AG10803 (cell line): Measurements from ENCODE around the gene DIP2C.

ENCODE experiments used
- DNase-seq: peaks from one replicate; pipeline ENCODE4 v3.0.0; 2010; ENCODE audit warnings: low read depth
- H3K4me3 ChIP-seq: 2 replicates; pipeline ENCODE4 v1.5.1; 2011; ENCODE audit warnings: mild to moderate bottlenecking, low read length, control low read depth
- TF ChIP-seq, protein P1 (sequence below): conservative IDR thresholded peaks from 2 replicates; pipeline ENCODE4 v1.5.1; 2011; ENCODE audit warnings: mild to moderate bottlenecking, low read length, control low read depth, inconsistent platforms

Gene DIP2C

DNA sequence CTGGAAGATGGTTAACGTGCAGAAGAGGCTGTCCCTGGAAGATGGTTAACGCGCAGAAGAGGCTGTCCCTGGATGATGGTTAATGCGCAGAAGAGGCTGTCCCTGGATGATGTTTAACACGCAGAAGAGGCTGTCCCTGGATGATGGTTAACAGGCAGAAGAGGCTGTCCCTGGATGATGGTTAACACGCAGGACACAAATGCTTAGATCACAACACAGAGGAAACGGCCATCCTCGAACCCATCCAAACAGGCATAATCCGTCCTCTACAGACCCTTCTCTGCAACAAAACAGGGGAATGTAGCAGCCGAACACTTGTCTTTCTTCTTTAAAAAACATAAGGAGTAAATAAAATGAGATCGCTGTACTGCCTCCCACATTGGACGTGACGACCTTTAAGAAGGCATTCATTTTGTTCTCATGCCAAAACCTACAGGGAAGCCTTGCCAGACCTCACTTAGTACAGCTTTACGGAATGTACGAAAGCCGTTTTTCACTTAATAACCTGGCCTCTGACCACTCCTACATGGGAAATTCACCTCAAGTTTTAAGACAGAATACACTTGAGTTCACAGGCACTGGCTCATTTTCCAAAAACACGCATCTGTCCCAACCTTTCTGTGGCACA is 309.0 kb downstream of the DIP2C start:
- TF ChIP-seq, protein P1, sequence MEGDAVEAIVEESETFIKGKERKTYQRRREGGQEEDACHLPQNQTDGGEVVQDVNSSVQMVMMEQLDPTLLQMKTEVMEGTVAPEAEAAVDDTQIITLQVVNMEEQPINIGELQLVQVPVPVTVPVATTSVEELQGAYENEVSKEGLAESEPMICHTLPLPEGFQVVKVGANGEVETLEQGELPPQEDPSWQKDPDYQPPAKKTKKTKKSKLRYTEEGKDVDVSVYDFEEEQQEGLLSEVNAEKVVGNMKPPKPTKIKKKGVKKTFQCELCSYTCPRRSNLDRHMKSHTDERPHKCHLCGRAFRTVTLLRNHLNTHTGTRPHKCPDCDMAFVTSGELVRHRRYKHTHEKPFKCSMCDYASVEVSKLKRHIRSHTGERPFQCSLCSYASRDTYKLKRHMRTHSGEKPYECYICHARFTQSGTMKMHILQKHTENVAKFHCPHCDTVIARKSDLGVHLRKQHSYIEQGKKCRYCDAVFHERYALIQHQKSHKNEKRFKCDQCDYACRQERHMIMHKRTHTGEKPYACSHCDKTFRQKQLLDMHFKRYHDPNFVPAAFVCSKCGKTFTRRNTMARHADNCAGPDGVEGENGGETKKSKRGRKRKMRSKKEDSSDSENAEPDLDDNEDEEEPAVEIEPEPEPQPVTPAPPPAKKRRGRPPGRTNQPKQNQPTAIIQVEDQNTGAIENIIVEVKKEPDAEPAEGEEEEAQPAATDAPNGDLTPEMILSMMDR = no peak
- H3K4me3 ChIP-seq = no peak overlapping the region
- DNase-seq = no peak

DNA sequence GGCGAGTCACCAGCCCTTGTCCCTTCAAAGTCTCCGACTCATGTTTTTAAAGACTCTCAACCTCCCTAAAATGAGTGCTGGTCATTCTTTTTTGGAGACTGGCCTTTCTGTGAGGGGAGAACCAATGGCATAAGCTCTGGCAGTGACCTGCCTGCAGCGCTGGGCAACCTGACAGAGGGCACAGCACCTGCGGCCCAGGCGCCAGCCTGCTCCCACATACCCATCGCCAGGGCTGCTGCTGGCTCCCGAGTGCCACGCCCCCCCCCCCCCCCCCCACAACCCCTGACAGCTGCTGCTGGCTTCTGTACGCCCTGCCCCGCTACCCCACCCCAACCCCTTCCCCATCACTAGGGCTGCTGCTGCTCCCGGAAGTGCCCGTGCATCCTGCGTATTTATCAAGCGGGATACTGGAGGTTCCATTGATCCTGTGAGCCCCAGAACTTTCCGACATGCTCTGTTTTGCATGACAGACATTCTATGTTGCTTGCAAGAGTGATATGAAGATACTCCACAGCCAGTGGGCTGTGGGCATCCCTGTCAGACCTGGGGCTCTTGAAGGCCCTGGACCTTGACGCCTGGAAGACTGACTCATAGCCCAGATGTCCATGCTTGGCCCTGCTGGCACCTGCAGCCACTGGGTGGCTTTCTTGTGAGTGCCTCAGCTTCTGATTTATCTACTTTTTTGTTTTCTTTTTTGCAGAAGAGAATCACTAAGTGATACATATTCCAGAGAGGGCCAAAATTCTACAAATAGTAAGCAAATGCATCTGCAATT is 310.4 kb downstream of the DIP2C start:
- DNase-seq = no peak
- H3K4me3 ChIP-seq = no peak overlapping the region
- TF ChIP-seq, protein P1 = no peak

DNA sequence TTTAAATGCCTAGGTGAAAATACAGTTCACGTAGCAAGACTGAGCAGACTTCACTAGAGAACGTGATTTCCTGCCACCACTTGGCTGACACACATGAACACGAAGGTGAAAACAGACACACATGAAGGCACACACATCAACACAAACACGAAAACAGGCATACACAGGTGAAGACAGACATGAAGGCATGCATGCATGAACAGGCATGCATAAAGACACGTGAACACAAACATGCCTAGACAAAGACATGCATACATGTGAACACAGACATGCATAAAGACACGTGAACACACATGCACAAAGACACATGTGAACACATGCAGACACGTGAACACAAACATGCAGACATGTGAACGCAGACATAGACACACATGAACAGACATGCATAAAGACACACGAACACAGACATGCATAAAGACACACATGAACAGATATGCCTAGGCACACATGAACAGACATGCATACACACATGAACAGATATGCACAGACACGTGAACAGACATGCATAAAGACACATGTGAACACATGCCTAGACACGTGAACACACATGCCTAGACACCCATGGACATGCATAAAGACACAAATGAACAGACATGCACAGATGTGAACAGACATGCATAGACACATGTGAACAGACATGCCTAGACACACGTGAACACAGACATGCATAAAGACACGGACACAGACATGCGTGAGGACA is 311.1 kb downstream of the DIP2C start:
- TF ChIP-seq, protein P1 = no peak
- no peak for DNase-seq
- no peak overlapping the region for H3K4me3 ChIP-seq

DNA sequence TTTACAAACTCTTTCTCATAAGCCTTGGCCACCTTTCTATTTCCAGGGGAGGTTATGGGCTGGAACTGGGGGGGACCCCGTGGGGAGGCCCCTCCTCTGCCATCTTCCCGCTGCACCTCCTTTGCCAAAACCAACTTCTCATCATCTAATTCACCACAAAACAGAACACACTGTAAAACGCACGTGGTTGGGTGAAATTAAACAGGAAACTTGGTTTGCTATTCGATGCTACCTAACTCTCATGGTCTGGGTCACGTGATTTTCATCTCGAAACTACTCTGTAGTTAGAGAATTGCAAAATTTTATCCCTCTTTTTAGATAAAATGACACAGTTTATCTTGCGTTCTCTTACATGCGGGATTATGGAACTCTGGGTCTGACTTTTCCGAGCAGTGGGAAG is 312.2 kb downstream of the DIP2C start:
- H3K4me3 ChIP-seq = no peak overlapping the region
- TF ChIP-seq, protein P1 = no peak
- DNase-seq = no peak

DNA sequence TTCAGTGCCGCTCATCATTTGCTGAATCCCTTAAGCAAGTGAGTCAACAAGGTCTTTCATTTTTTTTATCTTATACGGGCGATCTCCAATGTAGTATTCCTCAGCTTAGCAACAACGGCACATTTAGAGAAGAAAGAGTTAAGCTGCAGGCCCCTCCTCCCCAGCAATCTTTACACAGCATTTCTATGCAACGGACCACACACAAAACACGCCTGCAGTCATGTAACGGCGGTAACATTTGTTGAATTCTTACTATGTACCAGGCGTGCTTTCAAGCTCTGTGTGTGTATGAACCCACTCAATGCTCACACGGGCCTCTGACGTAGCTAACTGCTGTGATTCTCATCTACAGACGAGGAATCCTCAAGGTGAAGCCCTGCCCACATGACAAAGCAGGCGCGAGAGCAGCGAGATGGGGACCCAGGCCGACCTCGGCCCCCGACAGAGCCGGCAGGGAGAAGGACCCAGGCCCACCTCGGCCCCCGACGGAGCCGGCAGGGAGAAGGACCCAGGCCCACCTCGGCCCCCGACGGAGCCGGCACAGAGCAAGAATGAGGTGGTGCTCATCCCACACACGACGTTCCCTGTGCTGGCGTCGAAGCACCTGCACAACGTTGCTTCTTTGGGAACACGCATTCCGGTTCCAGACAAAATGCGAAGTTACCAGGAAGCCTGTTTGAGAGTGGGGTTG is 313.5 kb downstream of the DIP2C start:
- no peak overlapping the region for H3K4me3 ChIP-seq
- DNase-seq = no peak
- TF ChIP-seq, protein P1 = no peak

DNA sequence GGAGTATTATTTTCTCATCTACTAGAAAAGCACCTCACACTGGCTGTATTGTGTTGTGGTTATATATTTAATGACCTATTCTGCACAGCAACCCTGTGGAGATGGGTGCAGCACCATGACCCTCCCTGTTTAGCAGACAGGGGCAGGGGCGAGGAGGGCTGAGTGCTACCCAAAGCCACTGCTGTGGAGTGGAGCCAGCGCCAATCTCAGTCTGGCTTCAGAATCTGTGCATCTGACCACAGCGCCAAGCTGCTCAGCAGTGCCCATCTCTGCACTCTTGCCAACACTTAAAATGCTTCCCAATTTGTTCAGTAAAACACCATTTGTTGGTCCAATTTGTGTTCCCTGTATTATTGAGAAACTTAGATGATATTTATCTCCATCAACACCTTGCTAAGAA is 315.1 kb downstream of the DIP2C start:
- no peak for DNase-seq
- no peak overlapping the region for H3K4me3 ChIP-seq
- TF ChIP-seq, protein P1 = no peak
